OCI-LY1 (cell line): ENCODE data around the gene SLC16A4.

Experiments used
- H2AFZ ChIP-seq: fragments of 200-600 bp; sonication (generic), shearing (Covaris generic); 2 replicates; pipeline ENCODE4 v1.6.0; 2014; ENCODE audit warnings: antibody characterized with exemption, mild to moderate bottlenecking, low read length
- H3F3A ChIP-seq: fragments of 200-600 bp; sonication (generic), shearing (Covaris generic); 2 replicates; pipeline ENCODE4 v1.6.0; 2014; ENCODE audit warnings: mild to moderate bottlenecking, antibody characterized with exemption, low read length, moderate library complexity; ENCODE audit not compliant: insufficient read depth
- H3K27ac ChIP-seq: fragments of 200-600 bp; sonication (generic); 2 replicates; pipeline ENCODE4 v1.5.1; 2014; ENCODE audit warnings: low read length, mixed run types, mild to moderate bottlenecking, low read depth; ENCODE audit not compliant: poor library complexity, severe bottlenecking
- H3K27me3 ChIP-seq: fragments of 200-600 bp; sonication (generic); 2 replicates; pipeline ENCODE4 v1.6.0; 2014; ENCODE audit warnings: antibody characterized with exemption, mild to moderate bottlenecking, low read length, moderate library complexity; ENCODE audit not compliant: insufficient read depth
- H3K36me3 ChIP-seq: fragments of 200-600 bp; sonication (generic); 2 replicates; pipeline ENCODE4 v1.6.1; 2014; ENCODE audit warnings: mild to moderate bottlenecking, antibody characterized with exemption, low read length, moderate library complexity, mixed read lengths; ENCODE audit not compliant: insufficient read depth
- H3K4me1 ChIP-seq: fragments of 200-600 bp; sonication (generic); 2 replicates; pipeline ENCODE4 v1.5.1; 2014; ENCODE audit warnings: mild to moderate bottlenecking, low read length, moderate library complexity; ENCODE audit not compliant: insufficient read depth, severe bottlenecking
- H3K4me2 ChIP-seq: fragments of 200-600 bp; sonication (generic), shearing (Covaris generic); 2 replicates; pipeline ENCODE4 v1.6.1; 2014; ENCODE audit warnings: low read length
- H3K4me3 ChIP-seq: fragments of 200-600 bp; sonication (generic); 2 replicates; pipeline ENCODE4 v1.5.1; 2014; ENCODE audit warnings: low read length, low read depth, mild to moderate bottlenecking, mixed read lengths; ENCODE audit not compliant: poor library complexity, severe bottlenecking
- H3K79me2 ChIP-seq: fragments of 200-600 bp; shearing (Covaris generic); 2 replicates; pipeline ENCODE4 v1.6.1; 2016; ENCODE audit warnings: mixed run types, low read length, mixed read lengths; ENCODE audit not compliant: insufficient read depth
- H3K9ac ChIP-seq: fragments of 200-600 bp; sonication (generic), shearing (Covaris generic); 2 replicates; pipeline ENCODE4 v1.6.1; 2014; ENCODE audit warnings: mild to moderate bottlenecking, low read length, mixed read lengths
- H3K9me2 ChIP-seq: fragments of 200-600 bp; sonication (generic), shearing (Covaris generic); 2 replicates; pipeline ENCODE4 v1.6.1; 2014; ENCODE audit warnings: low read depth, mild to moderate bottlenecking, low read length, mixed read lengths
- H3K9me3 ChIP-seq: fragments of 200-600 bp; shearing (Covaris generic); 2 replicates; pipeline ENCODE4 v1.6.1; 2014; ENCODE audit warnings: low read length, mixed read lengths
- H4K20me1 ChIP-seq: fragments of 200-600 bp; sonication (generic), shearing (Covaris generic); 2 replicates; pipeline ENCODE4 v1.6.0; 2016; ENCODE audit warnings: mild to moderate bottlenecking, low read length; ENCODE audit not compliant: insufficient read depth
- EZH2 ChIP-seq: fragments of 200-600 bp; sonication (generic), shearing (Covaris generic); IDR thresholded peaks from 2 replicates; pipeline ENCODE4 v1.8.0; 2017; ENCODE audit warnings: borderline replicate concordance, mixed run types, mild to moderate bottlenecking, antibody characterized with exemption, low read length, moderate library complexity, mixed read lengths
- TF ChIP-seq, protein P1 (sequence below): fragments of 200-600 bp; sonication (generic), shearing (Covaris generic); IDR thresholded peaks from 2 replicates; pipeline ENCODE4 v1.5.1; 2017; ENCODE audit warnings: mild to moderate bottlenecking, antibody characterized with exemption, low read length, moderate library complexity, mixed read lengths

SLC16A4 gene

DNA sequence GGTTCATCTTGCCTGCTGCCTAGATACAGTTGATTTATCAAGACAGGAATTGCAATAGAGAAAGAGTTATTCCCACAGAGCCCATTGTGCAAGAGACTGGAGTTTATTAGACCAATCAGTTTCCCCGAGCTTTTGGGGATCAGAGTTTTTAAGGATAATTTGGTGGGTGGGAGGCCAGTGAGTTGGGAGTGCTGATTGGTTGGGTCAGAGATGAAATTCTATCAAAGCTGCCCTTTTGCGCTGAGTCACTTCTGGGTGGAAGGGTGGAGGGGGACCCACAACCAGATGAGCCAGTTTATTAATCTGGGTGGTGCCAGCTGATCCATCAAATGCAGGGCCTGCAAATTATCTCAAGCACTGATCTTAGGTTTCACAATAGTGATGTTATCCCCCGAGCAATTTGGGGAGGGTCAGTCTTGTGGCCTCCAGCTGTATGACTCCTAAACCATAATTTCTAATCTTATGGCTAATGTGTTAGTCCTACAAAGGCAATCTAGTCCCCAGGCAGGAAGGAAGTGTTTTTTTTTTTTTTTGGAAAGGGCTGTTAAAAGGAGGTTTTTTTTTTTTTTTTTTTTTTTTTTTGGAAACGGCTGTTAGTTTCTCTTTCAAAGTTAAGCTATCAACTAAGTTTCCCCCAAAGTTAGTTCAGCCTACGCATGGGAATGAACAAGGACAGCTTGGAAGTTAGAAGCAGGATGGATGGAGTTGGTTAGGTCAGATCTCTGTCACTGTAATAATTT is 7.4 kb downstream of the SLC16A4 start:
- H3K36me3 ChIP-seq, result peaks cover 28% of the 10 kb centered on the region
- H3K27ac ChIP-seq, result peak overlapping the region; percentile 85
- H2AFZ ChIP-seq, result no peak overlapping the region
- H3K27me3 ChIP-seq, result no peaks in the 10 kb centered on the region
- 0 out of 2 replicates have a peak, but pooled peaks cover 3% of the 10 kb centered on the region for H3F3A ChIP-seq
- H3K9me3 ChIP-seq, result no peaks in the 10 kb centered on the region
- no peaks in the 10 kb centered on the region for H3K79me2 ChIP-seq
- H3K9ac ChIP-seq, result peak overlapping the region; percentile 23; the same call in 1 of the 2 replicates
- peak overlapping the region; percentile 49; the same call in 1 of the 2 replicates for H3K4me2 ChIP-seq
- H3K4me1 ChIP-seq, result peaks cover 60% of the 10 kb centered on the region
- TF ChIP-seq EZH2, result no peak
- TF ChIP-seq, protein P1, sequence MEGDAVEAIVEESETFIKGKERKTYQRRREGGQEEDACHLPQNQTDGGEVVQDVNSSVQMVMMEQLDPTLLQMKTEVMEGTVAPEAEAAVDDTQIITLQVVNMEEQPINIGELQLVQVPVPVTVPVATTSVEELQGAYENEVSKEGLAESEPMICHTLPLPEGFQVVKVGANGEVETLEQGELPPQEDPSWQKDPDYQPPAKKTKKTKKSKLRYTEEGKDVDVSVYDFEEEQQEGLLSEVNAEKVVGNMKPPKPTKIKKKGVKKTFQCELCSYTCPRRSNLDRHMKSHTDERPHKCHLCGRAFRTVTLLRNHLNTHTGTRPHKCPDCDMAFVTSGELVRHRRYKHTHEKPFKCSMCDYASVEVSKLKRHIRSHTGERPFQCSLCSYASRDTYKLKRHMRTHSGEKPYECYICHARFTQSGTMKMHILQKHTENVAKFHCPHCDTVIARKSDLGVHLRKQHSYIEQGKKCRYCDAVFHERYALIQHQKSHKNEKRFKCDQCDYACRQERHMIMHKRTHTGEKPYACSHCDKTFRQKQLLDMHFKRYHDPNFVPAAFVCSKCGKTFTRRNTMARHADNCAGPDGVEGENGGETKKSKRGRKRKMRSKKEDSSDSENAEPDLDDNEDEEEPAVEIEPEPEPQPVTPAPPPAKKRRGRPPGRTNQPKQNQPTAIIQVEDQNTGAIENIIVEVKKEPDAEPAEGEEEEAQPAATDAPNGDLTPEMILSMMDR, result no peak
- H4K20me1 ChIP-seq, result no peaks in the 10 kb centered on the region
- H3K9me2 ChIP-seq, result no peaks in the 10 kb centered on the region
- H3K4me3 ChIP-seq, result no peak overlapping the region

DNA sequence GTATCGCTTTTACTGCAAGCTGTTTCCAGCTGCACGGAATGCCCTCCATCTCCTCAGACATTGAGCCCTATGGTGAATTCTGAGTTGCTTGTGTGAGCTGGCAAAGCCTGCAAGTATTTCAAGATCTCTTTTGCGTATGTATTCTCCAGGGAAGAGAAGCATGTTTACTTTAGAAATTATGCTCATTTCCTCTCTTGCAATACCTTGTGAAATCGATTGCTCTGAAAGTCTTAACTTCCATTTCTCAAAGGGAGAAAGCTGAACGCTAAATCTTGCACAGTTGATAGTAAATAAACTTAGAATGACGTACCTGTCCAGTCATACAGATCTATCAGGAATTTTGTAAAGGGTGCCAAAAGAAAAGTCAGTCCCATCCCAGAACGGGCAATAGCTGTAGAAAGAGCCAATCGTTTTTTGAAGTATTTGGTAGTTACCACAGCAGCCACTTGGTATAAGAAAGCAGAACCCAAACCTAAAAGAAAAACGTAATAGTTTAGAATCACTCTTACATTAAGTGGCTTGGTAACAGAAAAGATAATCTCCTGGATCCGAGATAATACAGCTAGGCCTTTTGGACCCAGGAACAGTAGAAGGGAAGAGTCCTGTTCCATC is 10.0 kb downstream of the SLC16A4 start:
- Histone ChIP-seq H2AFZ (no peak overlapping the region), H3K9me2 (no peaks in the 10 kb centered on the region), H3K4me3 (no peak overlapping the region), H3K9ac (no peak overlapping the region), H3K4me1 (peaks cover 65% of the 10 kb centered on the region), H3K27me3 (no peaks in the 10 kb centered on the region), H3F3A (0 out of 2 replicates have a peak, but pooled peaks cover 3% of the 10 kb centered on the region), H3K4me2 (no peak overlapping the region), H3K9me3 (no peaks in the 10 kb centered on the region), H3K36me3 (peaks cover 41% of the 10 kb centered on the region), H3K79me2 (no peaks in the 10 kb centered on the region), H3K27ac (peak overlapping the region; percentile 46), H4K20me1 (no peaks in the 10 kb centered on the region)
- TF ChIP-seq, protein P1, result no peak
- TF ChIP-seq EZH2, result no peak

DNA sequence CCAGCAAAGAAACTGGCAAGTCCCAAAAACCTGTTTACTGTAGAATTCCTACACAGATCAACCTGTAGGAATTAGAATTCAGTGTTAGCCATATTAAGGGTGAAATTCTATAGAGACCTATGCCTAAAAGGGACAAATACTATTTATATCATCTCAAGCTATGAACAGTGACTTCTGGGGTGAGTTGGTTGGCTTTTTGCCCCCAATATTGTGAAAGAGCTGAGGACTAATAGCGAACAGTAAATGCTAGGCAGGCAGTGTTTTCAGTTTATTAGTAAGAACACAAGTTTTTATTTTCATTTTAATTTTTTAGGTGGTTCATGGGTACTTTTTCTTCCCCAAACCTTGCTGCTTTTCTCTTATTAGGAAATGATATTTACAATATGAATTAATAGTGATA is 15.3 kb downstream of the SLC16A4 start:
- no peaks in the 10 kb centered on the region for H3K79me2 ChIP-seq
- no peak overlapping the region for H2AFZ ChIP-seq
- H3K4me2 ChIP-seq, result no peak overlapping the region
- no peak overlapping the region for H3K9ac ChIP-seq
- no peaks in the 10 kb centered on the region for H3K27me3 ChIP-seq
- H3K36me3 ChIP-seq, result peaks cover 80% of the 10 kb centered on the region
- H3K27ac ChIP-seq, result no peak overlapping the region
- H3K9me2 ChIP-seq, result no peaks in the 10 kb centered on the region
- peaks cover 30% of the 10 kb centered on the region for H3K4me1 ChIP-seq
- no peaks in the 10 kb centered on the region; the same call in 1 of the 2 replicates for H3F3A ChIP-seq
- no peaks in the 10 kb centered on the region for H3K9me3 ChIP-seq
- no peaks in the 10 kb centered on the region for H4K20me1 ChIP-seq
- TF ChIP-seq, protein P1, result no peak
- TF ChIP-seq EZH2, result no peak
- no peak overlapping the region for H3K4me3 ChIP-seq
